IPS DF 4.7 (cell line): ENCODE data around the gene ABCB8.

ENCODE experiments used
- DNase-seq: peaks from one replicate; pipeline ENCODE4 v3.0.0-alpha.2; 2013; ENCODE audit warnings: low spot score; ENCODE audit errors: extremely low read depth

The ABCB8 gene

GRCh38 chr7:151070574-151070960 lies 42.3 kb downstream of the ABCB8 start:
- DNase-seq = no peak

GRCh38 chr7:151071032-151071866 lies 43.0 kb downstream of the ABCB8 start:
- no peak for DNase-seq

GRCh38 chr7:151073990-151074389 lies 45.7 kb downstream of the ABCB8 start:
- no peak for DNase-seq

- no peak for DNase-seq
These were observed 46.8 kb downstream of the ABCB8 start for GRCh38 chr7:151074817-151075661.

GRCh38 chr7:151075662-151075971 lies 47.4 kb downstream of the ABCB8 start:
- no peak for DNase-seq

GRCh38 chr7:151075978-151076426 lies 47.8 kb downstream of the ABCB8 start:
- no peak for DNase-seq

- no peak for DNase-seq
These were observed 48.8 kb downstream of the ABCB8 start for GRCh38 chr7:151076863-151077704.

- no peak for DNase-seq
These were observed 49.5 kb downstream of the ABCB8 start for GRCh38 chr7:151077705-151078232.

GRCh38 chr7:151078233-151079040 lies 50.2 kb downstream of the ABCB8 start:
- no peak for DNase-seq

- DNase-seq = no peak
These were observed 51.1 kb downstream of the ABCB8 start for GRCh38 chr7:151079199-151079910.

GRCh38 chr7:151080067-151080521 lies 51.8 kb downstream of the ABCB8 start:
- no peak for DNase-seq

- DNase-seq = no peak
These were observed 52.4 kb downstream of the ABCB8 start, which contains the start of gene FASTK for GRCh38 chr7:151080522-151081169. Gene FASTK (minus strand): TSS chr7:151080809. CDS start chr7:151080766, 43 bp downstream.

- no peak for DNase-seq
These were observed 53.2 kb downstream of the ABCB8 start for GRCh38 chr7:151081170-151082101.

GRCh38 chr7:151082141-151083070 lies 54.2 kb downstream of the ABCB8 start:
- no peak for DNase-seq

GRCh38 chr7:151083071-151083823 lies 55.0 kb downstream of the ABCB8 start, which contains the start of gene TMUB1:
Gene TMUB1 (minus strand): TSS chr7:151083493. CDS start chr7:151082563, 930 bp downstream.
- DNase-seq = no peak

- no peak for DNase-seq
These were observed 55.5 kb downstream of the ABCB8 start for GRCh38 chr7:151083824-151084160.
